Renal cortex interstitium (tissue), 11 donors: ENCODE results near the gene WDR82. TPM values are rescaled to one million over a fixed set of nuclear protein-coding genes. Genes with fewer than 3 reads are reported as not detected.

Source experiments
- DNase-seq, 11 donors: peaks; one replicate each; pipeline ENCODE4 v3.0.0-alpha.2; 2013; ENCODE audit warnings: low read depth in 9 of 11, low spot score in 4 of 11; ENCODE audit errors: extremely low read depth in 1 of 11
- polyA plus RNA-seq, 3 donors: library from polyadenylated mRNA; unstranded; fragments of 120-200 nt; gene quantifications; one replicate each; pipeline ENCODE4 v1.2.1, GENCODE V29; 2013; ENCODE audit not compliant: insufficient read length in 3 of 3

The WDR82 gene
- polyA plus RNA-seq, 3 donors, result 88.4 to 112 (median 110) TPM

- no peak for DNase-seq
These were observed 36.0 kb upstream of the WDR82 start for GRCh38 chr3:52314489-52314888.

- no peak for DNase-seq
These were observed 35.3 kb upstream of the WDR82 start for GRCh38 chr3:52313774-52314188.

- no peak for DNase-seq
These were observed 34.8 kb upstream of the WDR82 start for GRCh38 chr3:52313188-52313773.

- DNase-seq, result no peak
These were observed 33.2 kb upstream of the WDR82 start for GRCh38 chr3:52311576-52312119.

GRCh38 chr3:52310861-52311575, 32.6 kb upstream of the WDR82 start:
- DNase-seq, result no peak

GRCh38 chr3:52308308-52308707, 29.9 kb upstream of the WDR82 start:
- no peak for DNase-seq

- no peak for DNase-seq
These were observed 28.5 kb upstream of the WDR82 start for GRCh38 chr3:52306978-52307377.

- DNase-seq, result no peak
These were observed 27.5 kb upstream of the WDR82 start for GRCh38 chr3:52305926-52306325.

GRCh38 chr3:52303811-52304210, 25.4 kb upstream of the WDR82 start:
- DNase-seq, result no peak

- DNase-seq, result no peak
These were observed 24.1 kb upstream of the WDR82 start for GRCh38 chr3:52302426-52303145.

GRCh38 chr3:52299879-52300611, 21.6 kb upstream of the WDR82 start:
- no peak for DNase-seq

GRCh38 chr3:52299247-52299878, 20.9 kb upstream of the WDR82 start:
- DNase-seq, result no peak

GRCh38 chr3:52298149-52299098, 20.0 kb upstream of the WDR82 start:
- peak in 2 of 11 donors; percentile 61 to 69 for DNase-seq

- no peak for DNase-seq
These were observed 19.0 kb upstream of the WDR82 start for GRCh38 chr3:52297242-52298148.

- no peak for DNase-seq
These were observed 17.3 kb upstream of the WDR82 start for GRCh38 chr3:52295671-52296208.

- no peak for DNase-seq
These were observed 16.1 kb upstream of the WDR82 start for GRCh38 chr3:52294320-52295150.
